Vagina (tissue), 2 donors: ENCODE measurements around the gene EMSY. TPM values are rescaled to one million over a fixed set of nuclear protein-coding genes. Genes with fewer than 3 reads are reported as not detected.

Experiments
- DNase-seq, 2 donors: peaks; one replicate each; pipeline ENCODE4 v3.0.0-alpha.2; 2017; ENCODE audit errors: extremely low spot score in 2 of 2
- H3K27ac ChIP-seq: fragments of 200-600 bp; sonication (generic); one replicate; pipeline ENCODE4 v1.5.1; 2019
- H3K27me3 ChIP-seq: fragments of 200-600 bp; sonication (generic); one replicate; pipeline ENCODE4 v1.5.1; 2019
- H3K36me3 ChIP-seq, 2 donors: fragments of 200-600 bp; sonication (generic); one replicate each; pipeline ENCODE4 v1.5.1; 2017 to 2019
- H3K4me1 ChIP-seq: fragments of 200-600 bp; sonication (generic); one replicate; pipeline ENCODE4 v1.5.1; 2019
- H3K4me3 ChIP-seq, 2 donors: fragments of 200-600 bp; sonication (generic); 1 replicate in 1 of 2; 2 replicates in 1 of 2; pipeline ENCODE4 v1.5.1; 2016 to 2019
- H3K9me3 ChIP-seq: fragments of 200-600 bp; sonication (generic); one replicate; pipeline ENCODE4 v1.5.1; 2019
- CTCF ChIP-seq, 3 experiments: fragments of 450-650 bp in 2 of 3; fragments of 200-600 bp in 1 of 3; sonication (generic) in 1 of 3; IDR thresholded peaks; one replicate each; pipeline ENCODE4 v1.5.1; 2017 to 2019; ENCODE audit warnings: antibody characterized with exemption in 3 of 3, mild to moderate bottlenecking in 2 of 3, moderate library complexity in 2 of 3
- POLR2A ChIP-seq, 2 donors: fragments of 450-650 bp; IDR thresholded peaks; one replicate each; pipeline ENCODE4 v1.6.1; 2017; ENCODE audit warnings: antibody characterized with exemption in 2 of 2, mild to moderate bottlenecking in 2 of 2, moderate library complexity in 2 of 2
- POLR2AphosphoS5 ChIP-seq, 2 donors: sonication (generic); formaldehyde crosslinking; IDR thresholded peaks; one replicate each; pipeline ENCODE4 v1.9.0; 2017; ENCODE audit warnings: antibody characterized with exemption in 2 of 2, mild to moderate bottlenecking in 2 of 2, low read depth in 1 of 2; ENCODE audit not compliant: insufficient read depth in 1 of 2
- intact Hi-C: fragments of 100-400 bp; cut with DNase I; formaldehyde crosslinking; loops from one replicate; pipeline ENCODE4 v1.15.1; 2023
- total RNA-seq: library from RNA; depleted of rRNA; stranded (reverse); fragments of >200 nt; gene quantifications from one replicate; pipeline ENCODE4 v1.2.3, GENCODE V29; 2016

The EMSY gene
- total RNA-seq, 1 donor from 2014 or later: 31.2 TPM

GRCh38 chr11:76501526-76502202 is 56.8 kb downstream of the EMSY start:
- Histone ChIP-seq H3K9me3 (no peaks in the 10 kb centered on the region), H3K4me1 (no peaks in the 10 kb centered on the region), H3K4me3 (no peak overlapping the region), H3K27me3 (no peaks in the 10 kb centered on the region), H3K27ac (no peak overlapping the region), H3K36me3 (peaks cover 0 to 10% of the 10 kb centered on the region in 2 donors)
- no peak for TF ChIP-seq CTCF (IDR thresholded peaks at IDR 0.05)
- TF ChIP-seq POLR2A (IDR thresholded peaks at IDR 0.05): no peak
- no peak for TF ChIP-seq POLR2AphosphoS5 (IDR thresholded peaks at IDR 0.05; ENCODE audit: insufficient read depth in 1 of 2, low read depth in 1 of 2)
- no peak for DNase-seq
- intact Hi-C loops: no loop called here

DNA sequence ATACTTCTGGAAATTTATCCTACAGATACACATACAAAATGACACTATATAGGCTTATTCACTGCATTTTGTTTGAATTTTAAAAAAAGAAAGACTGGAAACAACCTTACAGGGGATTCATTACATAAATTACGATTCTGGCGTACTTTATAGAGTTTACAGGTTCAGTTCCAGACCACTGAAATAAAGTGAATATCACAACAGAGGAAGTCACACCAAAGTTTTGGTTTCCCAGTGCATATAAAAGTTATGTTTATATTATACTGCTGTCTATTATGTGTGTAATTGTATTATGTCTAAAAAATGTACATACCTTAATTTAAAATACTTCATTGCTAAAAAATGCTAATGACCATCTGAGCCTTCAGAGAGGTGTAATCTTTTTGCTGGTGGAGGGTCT is 62.0 kb downstream of the EMSY start:
- Histone ChIP-seq H3K9me3 (no peaks in the 10 kb centered on the region), H3K4me1 (no peaks in the 10 kb centered on the region), H3K4me3 (no peak overlapping the region), H3K27me3 (no peaks in the 10 kb centered on the region), H3K36me3 (no peaks in the 10 kb centered on the region), H3K27ac (no peak overlapping the region)
- TF ChIP-seq CTCF (IDR thresholded peaks at IDR 0.05) (no peak), POLR2A (IDR thresholded peaks at IDR 0.05) (no peak), POLR2AphosphoS5 (IDR thresholded peaks at IDR 0.05; ENCODE audit: insufficient read depth in 1 of 2, low read depth in 1 of 2) (no peak)
- DNase-seq: no peak
- intact Hi-C loops: no loop called here

- no peaks in the 10 kb centered on the region for H3K4me1 ChIP-seq
- TF ChIP-seq POLR2A (IDR thresholded peaks at IDR 0.05): no peak
- TF ChIP-seq CTCF (IDR thresholded peaks at IDR 0.05): no peak
- no peak for TF ChIP-seq POLR2AphosphoS5 (IDR thresholded peaks at IDR 0.05; ENCODE audit: insufficient read depth in 1 of 2, low read depth in 1 of 2)
- H3K36me3 ChIP-seq: no peaks in the 10 kb centered on the region
- intact Hi-C loops: no loop called here
- H3K27ac ChIP-seq: no peak overlapping the region
- H3K9me3 ChIP-seq: no peaks in the 10 kb centered on the region
- DNase-seq: no peak
- H3K4me3 ChIP-seq: no peak overlapping the region
- no peaks in the 10 kb centered on the region for H3K27me3 ChIP-seq
Observed at GRCh38 chr11:76510060-76511047, 65.5 kb downstream of the EMSY start.

DNA sequence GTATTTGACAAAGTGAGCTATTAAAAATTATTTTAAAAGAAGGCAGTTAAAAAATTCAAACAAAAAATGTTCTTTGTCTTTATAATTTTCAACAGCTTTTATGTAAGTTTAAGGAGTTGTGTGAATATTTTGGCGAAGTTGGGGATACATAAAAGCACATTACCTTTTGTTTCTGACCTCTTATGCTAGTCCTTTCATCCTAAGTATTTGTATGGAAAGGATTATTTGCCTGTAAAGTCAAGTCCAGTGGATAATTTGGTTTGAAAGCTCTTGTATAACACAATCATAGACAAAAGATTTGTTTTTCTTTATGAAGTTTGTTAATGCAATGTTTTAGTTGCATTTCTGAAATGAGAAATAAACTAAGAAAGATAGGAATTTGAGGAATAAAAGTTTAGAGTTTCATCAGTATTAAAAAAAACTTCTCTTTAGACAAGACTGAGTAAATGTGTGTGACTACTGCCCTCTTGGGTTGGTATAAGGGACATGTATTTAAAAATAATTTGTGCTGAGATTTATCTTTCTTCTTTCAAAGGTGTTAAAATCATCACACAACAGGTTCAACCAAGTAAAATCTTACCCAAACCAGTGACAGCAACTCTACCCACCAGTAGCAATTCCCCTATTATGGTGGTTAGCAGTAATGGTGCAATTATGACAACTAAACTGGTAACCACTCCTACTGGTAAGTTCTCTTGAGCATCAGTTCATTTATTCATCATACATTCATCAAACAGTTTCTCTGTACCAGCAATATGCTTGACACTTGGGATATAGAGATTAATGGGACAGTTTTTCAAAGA is 68.2 kb downstream of the EMSY start:
- no peak overlapping the region for H3K27ac ChIP-seq
- H3K9me3 ChIP-seq: no peaks in the 10 kb centered on the region
- intact Hi-C loops: no loop called here
- TF ChIP-seq POLR2AphosphoS5 (IDR thresholded peaks at IDR 0.05; ENCODE audit: insufficient read depth in 1 of 2, low read depth in 1 of 2) (no peak), POLR2A (IDR thresholded peaks at IDR 0.05) (no peak), CTCF (IDR thresholded peaks at IDR 0.05) (no peak)
- peaks cover 0 to 8% of the 10 kb centered on the region in 2 donors for H3K36me3 ChIP-seq
- no peak overlapping the region for H3K4me3 ChIP-seq
- DNase-seq: no peak
- H3K4me1 ChIP-seq: no peaks in the 10 kb centered on the region
- no peaks in the 10 kb centered on the region for H3K27me3 ChIP-seq
